ENCODE data around the gene CD3E.

GRCh38 chr11:118283756-118284350, 20.7 kb upstream of the CD3E start:
- TF ChIP-seq POLR2A (IDR thresholded peaks at IDR 0.05) = no peak
- TF ChIP-seq, protein P1, sequence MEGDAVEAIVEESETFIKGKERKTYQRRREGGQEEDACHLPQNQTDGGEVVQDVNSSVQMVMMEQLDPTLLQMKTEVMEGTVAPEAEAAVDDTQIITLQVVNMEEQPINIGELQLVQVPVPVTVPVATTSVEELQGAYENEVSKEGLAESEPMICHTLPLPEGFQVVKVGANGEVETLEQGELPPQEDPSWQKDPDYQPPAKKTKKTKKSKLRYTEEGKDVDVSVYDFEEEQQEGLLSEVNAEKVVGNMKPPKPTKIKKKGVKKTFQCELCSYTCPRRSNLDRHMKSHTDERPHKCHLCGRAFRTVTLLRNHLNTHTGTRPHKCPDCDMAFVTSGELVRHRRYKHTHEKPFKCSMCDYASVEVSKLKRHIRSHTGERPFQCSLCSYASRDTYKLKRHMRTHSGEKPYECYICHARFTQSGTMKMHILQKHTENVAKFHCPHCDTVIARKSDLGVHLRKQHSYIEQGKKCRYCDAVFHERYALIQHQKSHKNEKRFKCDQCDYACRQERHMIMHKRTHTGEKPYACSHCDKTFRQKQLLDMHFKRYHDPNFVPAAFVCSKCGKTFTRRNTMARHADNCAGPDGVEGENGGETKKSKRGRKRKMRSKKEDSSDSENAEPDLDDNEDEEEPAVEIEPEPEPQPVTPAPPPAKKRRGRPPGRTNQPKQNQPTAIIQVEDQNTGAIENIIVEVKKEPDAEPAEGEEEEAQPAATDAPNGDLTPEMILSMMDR (IDR thresholded peaks at IDR 0.05) = no peak

Measured in heart left ventricle (tissue), 13 donors.